Common myeloid progenitor, CD34-positive (primary cell): ENCODE measurements around the gene GABPA. TPM values are rescaled to one million over a fixed set of nuclear protein-coding genes. Genes with fewer than 3 reads are reported as not detected.
"Not testable (repeated sequence)": the region's sequence is repeated elsewhere in the genome, so short reads cannot be mapped to it uniquely, and the experiment has no call there.

ENCODE experiments used
- CTCF ChIA-PET: fragments of 350-600 bp; sonication (Branson Sonifier 250); formaldehyde crosslinking; loops from one replicate; lab custom pipeline; 2021; ENCODE audit warnings: antibody characterized with exemption; lab: Charles Lee
- POLR2A ChIA-PET: fragments of 350-600 bp; sonication (Branson Sonifier 250); formaldehyde crosslinking; loops from one replicate; lab custom pipeline; 2021; ENCODE audit warnings: antibody characterized with exemption; lab: Charles Lee
- DNase-seq, 3 donors: peaks; one replicate each; pipeline versions ENCODE4 v3.0.0 to v3.0.0-alpha.2; 2013
- H3K27ac ChIP-seq, 2 experiments: 1 replicate in 1 of 2; 2 replicates in 1 of 2; pipeline ENCODE4 v1.7.0; 2013; ENCODE audit warnings: inconsistent platforms in 2 of 2, low read length in 2 of 2, mild to moderate bottlenecking in 2 of 2, low read depth in 1 of 2, moderate library complexity in 1 of 2; ENCODE audit not compliant: severe bottlenecking in 2 of 2, insufficient read depth in 1 of 2, poor library complexity in 1 of 2
- H3K27me3 ChIP-seq, 5 experiments: replicated peaks in 2 of 5; 1 replicate in 3 of 5; 2 replicates in 2 of 5; pipeline versions ENCODE4 v1.6.1 to v1.7.0; 2013; ENCODE audit warnings: low read length in 4 of 5, mild to moderate bottlenecking in 2 of 5, moderate library complexity in 2 of 5, inconsistent platforms in 1 of 5; ENCODE audit not compliant: insufficient read depth in 5 of 5, control insufficient read depth in 4 of 5
- H3K36me3 ChIP-seq, 4 experiments: 1 replicate in 2 of 4; 2 replicates in 2 of 4; pipeline versions ENCODE4 v1.6.1 to v1.7.0; 2013; ENCODE audit warnings: low read length in 3 of 4, control low read depth in 1 of 4, mild to moderate bottlenecking in 1 of 4; ENCODE audit not compliant: control insufficient read depth in 4 of 4, insufficient read depth in 4 of 4
- H3K4me1 ChIP-seq, 4 experiments: 1 replicate in 3 of 4; 2 replicates in 1 of 4; pipeline versions ENCODE4 v1.6.1 to v1.7.1; 2013; ENCODE audit warnings: low read length in 3 of 4, mild to moderate bottlenecking in 3 of 4, control low read depth in 1 of 4, inconsistent platforms in 1 of 4, moderate library complexity in 1 of 4; ENCODE audit not compliant: control insufficient read depth in 4 of 4, insufficient read depth in 4 of 4; ENCODE audit errors: control extremely low read depth in 1 of 4
- H3K4me3 ChIP-seq, 7 experiments: 1 replicate in 4 of 7; 2 replicates in 3 of 7; pipeline versions ENCODE4 v1.5.1 to v1.7.0; 2013; ENCODE audit warnings: mild to moderate bottlenecking in 7 of 7, low read length in 6 of 7, moderate library complexity in 6 of 7, inconsistent platforms in 2 of 7, low read depth in 2 of 7, control low read depth in 1 of 7; ENCODE audit not compliant: insufficient read depth in 4 of 7, control insufficient read depth in 1 of 7; ENCODE audit errors: extremely low read depth in 1 of 7
- H3K9me3 ChIP-seq, 5 experiments: 1 replicate in 4 of 5; 2 replicates in 1 of 5; pipeline versions ENCODE4 v1.6.1 to v1.7.1; 2013; ENCODE audit warnings: low read length in 4 of 5, mild to moderate bottlenecking in 2 of 5, inconsistent platforms in 1 of 5, low read depth in 1 of 5, moderate library complexity in 1 of 5; ENCODE audit not compliant: control insufficient read depth in 4 of 5, insufficient read depth in 2 of 5; ENCODE audit errors: control extremely low read depth in 1 of 5
- WGBS: methylation state at CpG from one replicate; pipeline ENCODE4 v1.1.5; 2013; ENCODE audit not compliant: insufficient coverage; 5-methylcytosine and 5-hydroxymethylcytosine counted together
- polyA plus RNA-seq: library from polyadenylated mRNA; unstranded; fragments of 120-200 nt; gene quantifications from one replicate; pipeline ENCODE4 v1.2.1, GENCODE V29; 2013

Gene GABPA
- polyA plus RNA-seq, result 28.6 TPM

- H3K27me3 ChIP-seq, result no peaks in the 10 kb centered on the region
- peak within 1 kb of the TSS; percentile 94 to 98 for H3K27ac ChIP-seq
- DNase-seq, result peak; percentile 99
- peak within 1 kb of the TSS; percentile 88 to 99 (median 92) for H3K4me3 ChIP-seq
- CTCF ChIA-PET, result interaction anchor here (1.0 to 1.4 kb wide), 4 partner anchors 10 to 127 kb away, joined by 3 to 5 read pairs (median 4); no protein-coding TSS in a partner anchor
- peaks cover 22 to 36% (median 30%) of the 10 kb centered on the region in 4 experiments for H3K4me1 ChIP-seq
- no peaks in the 10 kb centered on the region for H3K9me3 ChIP-seq
- POLR2A ChIA-PET, result interaction anchor here (0.5 to 1.0 kb wide), 4 partner anchors 12 to 110 kb away, joined by 3 to 4 read pairs (median 3); no protein-coding TSS in a partner anchor
- WGBS, result 0% methylated on average over 32 of the region's 64 CpGs
- peaks cover 0 to 17% (median 1%) of the 10 kb centered on the region in 4 experiments for H3K36me3 ChIP-seq
Measured at GRCh38 chr21:25734904-25735645, at the start of gene GABPA, which contains the start of gene ATP5PF. TSS of gene GABPA (plus strand) at chr21:25734972. CDS start at chr21:25741599, 6,627 bp downstream. TSS of gene ATP5PF (minus strand) at chr21:25734904. CDS start at chr21:25729794, 5,110 bp downstream.

- WGBS, result 100% methylated on average over 4 of the region's 4 CpGs
- Histone ChIP-seq H3K9me3 (no peaks in the 10 kb centered on the region), H3K4me3 (no peak overlapping the region), H3K27me3 (no peaks in the 10 kb centered on the region), H3K36me3 (peaks cover 0 to 4% (median 0%) of the 10 kb centered on the region in 4 experiments), H3K4me1 (no peaks in the 10 kb centered on the region), H3K27ac (no peak overlapping the region)
- POLR2A ChIA-PET, result no interaction called here
- DNase-seq, result no peak
- CTCF ChIA-PET, result no interaction called here
Measured at GRCh38 chr21:25687787-25688186, 47.0 kb upstream of the GABPA start.

GRCh38 chr21:25688275-25689155, 46.3 kb upstream of the GABPA start:
- Histone ChIP-seq H3K4me1 (no peaks in the 10 kb centered on the region), H3K4me3 (no peak overlapping the region), H3K27ac (no peak overlapping the region), H3K36me3 (peaks cover 0 to 4% (median 0%) of the 10 kb centered on the region in 4 experiments), H3K27me3 (no peaks in the 10 kb centered on the region), H3K9me3 (no peaks in the 10 kb centered on the region)
- no peak for DNase-seq
- POLR2A ChIA-PET, result no interaction called here
- CTCF ChIA-PET, result interaction anchor here (1.3 kb wide), 1 partner anchor 10 kb away, joined by 5 read pairs; no protein-coding TSS in a partner anchor
- WGBS, result no CpG with 5 or more reads among the region's 9 CpGs

GRCh38 chr21:25689226-25689625, 45.5 kb upstream of the GABPA start:
- WGBS, result 100% methylated on average over 1 of the region's 1 CpG
- no peak for DNase-seq
- ChIA-PET CTCF (interaction anchor here (1.3 kb wide), 1 partner anchor 10 kb away, joined by 5 read pairs; no protein-coding TSS in a partner anchor), POLR2A (no interaction called here)
- Histone ChIP-seq H3K4me1 (no peaks in the 10 kb centered on the region), H3K27me3 (no peaks in the 10 kb centered on the region), H3K36me3 (peaks cover 0 to 9% (median 2%) of the 10 kb centered on the region in 4 experiments), H3K27ac (no peak overlapping the region), H3K4me3 (no peak overlapping the region), H3K9me3 (no peaks in the 10 kb centered on the region)

- no peaks in the 10 kb centered on the region for H3K9me3 ChIP-seq
- no peaks in the 10 kb centered on the region for H3K4me1 ChIP-seq
- no peak overlapping the region for H3K4me3 ChIP-seq
- POLR2A ChIA-PET, result no interaction called here
- H3K27ac ChIP-seq, result no peak overlapping the region
- no CpG with 5 or more reads among the region's 3 CpGs for WGBS
- H3K36me3 ChIP-seq, result peaks cover 0 to 11% (median 2%) of the 10 kb centered on the region in 4 experiments
- no peak for DNase-seq
- CTCF ChIA-PET, result interaction anchor here (1.2 kb wide), 1 partner anchor 9 kb away, joined by 3 read pairs; no protein-coding TSS in a partner anchor
- H3K27me3 ChIP-seq, result no peaks in the 10 kb centered on the region
Measured at GRCh38 chr21:25691976-25692375, 42.8 kb upstream of the GABPA start.

GRCh38 chr21:25695461-25695860, 39.3 kb upstream of the GABPA start:
- H3K27ac ChIP-seq, CTCF ChIA-PET, H3K27me3 ChIP-seq, H3K36me3 ChIP-seq, H3K4me3 ChIP-seq, H3K9me3 ChIP-seq, H3K4me1 ChIP-seq, POLR2A ChIA-PET, DNase-seq: not testable (repeated sequence)
- WGBS, result 100% methylated on average over 4 of the region's 36 CpGs
